Nephron progenitor cell (in vitro differentiated cells): ENCODE results near the gene NPPA.

ENCODE experiments used
- DNase-seq: peaks from one replicate; pipeline ENCODE4 v3.0.0; 2021
- H3K27ac Mint-ChIP-seq: 2 replicates; pipeline ENCODE4 v1.8.0; 2021; ENCODE audit warnings: mild to moderate bottlenecking, moderate library complexity, mixed read lengths
- H3K27me3 Mint-ChIP-seq: 2 replicates; pipeline ENCODE4 v1.8.0; 2021; ENCODE audit warnings: mild to moderate bottlenecking, low read depth, mixed read lengths; ENCODE audit not compliant: poor library complexity
- H3K36me3 Mint-ChIP-seq: 2 replicates; pipeline ENCODE4 v1.8.0; 2021; ENCODE audit warnings: low read depth, mixed read lengths
- H3K4me1 Mint-ChIP-seq: 2 replicates; pipeline ENCODE4 v1.8.0; 2021; ENCODE audit warnings: mixed read lengths
- H3K4me3 Mint-ChIP-seq: 2 replicates; pipeline ENCODE4 v1.8.0; 2021; ENCODE audit warnings: mild to moderate bottlenecking, moderate library complexity, mixed read lengths
- H3K9me3 Mint-ChIP-seq: 2 replicates; pipeline ENCODE4 v1.8.0; 2021; ENCODE audit warnings: mild to moderate bottlenecking, moderate library complexity, mixed read lengths
- TF ChIP-seq, protein P1 (sequence below): fragments of 200-600 bp; sonication (generic); IDR thresholded peaks from 2 replicates; pipeline ENCODE4 v1.5.0; 2021; ENCODE audit warnings: antibody characterized with exemption

Gene NPPA

DNA sequence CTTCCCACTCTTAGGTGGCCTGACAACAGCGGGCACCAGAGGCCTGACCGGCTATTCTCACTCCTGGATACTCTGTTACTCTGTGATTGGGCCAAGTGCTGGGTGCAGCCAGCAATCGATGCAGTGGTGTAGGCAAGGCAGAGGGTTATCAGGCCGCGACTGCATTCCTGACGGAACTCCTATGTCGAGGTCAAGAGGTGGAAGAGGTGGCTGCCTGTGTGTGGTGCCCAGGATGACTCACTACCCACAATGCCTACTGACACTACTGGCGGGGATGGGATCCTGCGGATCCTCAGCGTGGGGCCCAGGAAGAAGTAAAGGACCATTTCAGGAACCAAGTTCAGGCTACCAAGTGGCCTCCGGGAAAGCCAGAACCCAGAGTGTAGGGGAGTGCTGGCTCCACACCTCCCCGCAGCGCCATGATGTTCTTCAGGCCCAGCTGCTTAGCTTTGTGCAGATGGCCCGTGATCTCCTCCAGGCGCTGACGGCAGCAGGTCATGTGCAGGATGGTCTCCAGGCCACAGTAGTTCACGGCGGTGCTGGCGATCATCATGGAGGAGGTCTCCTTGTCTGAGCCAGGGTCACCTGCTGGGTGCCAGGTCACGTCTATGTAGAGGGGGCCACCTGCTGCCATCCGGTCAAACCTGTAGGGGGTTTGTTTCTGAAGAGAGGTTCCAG lies 46.7 kb downstream of the NPPA start:
- Mint-ChIP-seq H3K36me3 (peaks cover 16% of the 10 kb centered on the region), H3K27me3 (no peaks in the 10 kb centered on the region), H3K4me3 (peak overlapping the region; percentile 45), H3K27ac (no peak overlapping the region), H3K9me3 (no peaks in the 10 kb centered on the region), H3K4me1 (peaks cover 74% of the 10 kb centered on the region)
- DNase-seq = no peak
- TF ChIP-seq, protein P1, sequence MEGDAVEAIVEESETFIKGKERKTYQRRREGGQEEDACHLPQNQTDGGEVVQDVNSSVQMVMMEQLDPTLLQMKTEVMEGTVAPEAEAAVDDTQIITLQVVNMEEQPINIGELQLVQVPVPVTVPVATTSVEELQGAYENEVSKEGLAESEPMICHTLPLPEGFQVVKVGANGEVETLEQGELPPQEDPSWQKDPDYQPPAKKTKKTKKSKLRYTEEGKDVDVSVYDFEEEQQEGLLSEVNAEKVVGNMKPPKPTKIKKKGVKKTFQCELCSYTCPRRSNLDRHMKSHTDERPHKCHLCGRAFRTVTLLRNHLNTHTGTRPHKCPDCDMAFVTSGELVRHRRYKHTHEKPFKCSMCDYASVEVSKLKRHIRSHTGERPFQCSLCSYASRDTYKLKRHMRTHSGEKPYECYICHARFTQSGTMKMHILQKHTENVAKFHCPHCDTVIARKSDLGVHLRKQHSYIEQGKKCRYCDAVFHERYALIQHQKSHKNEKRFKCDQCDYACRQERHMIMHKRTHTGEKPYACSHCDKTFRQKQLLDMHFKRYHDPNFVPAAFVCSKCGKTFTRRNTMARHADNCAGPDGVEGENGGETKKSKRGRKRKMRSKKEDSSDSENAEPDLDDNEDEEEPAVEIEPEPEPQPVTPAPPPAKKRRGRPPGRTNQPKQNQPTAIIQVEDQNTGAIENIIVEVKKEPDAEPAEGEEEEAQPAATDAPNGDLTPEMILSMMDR = no peak

- no peak for DNase-seq
- H3K27me3 Mint-ChIP-seq = no peaks in the 10 kb centered on the region
- H3K9me3 Mint-ChIP-seq = no peaks in the 10 kb centered on the region
- no peak overlapping the region for H3K4me3 Mint-ChIP-seq
- TF ChIP-seq, protein P1 = no peak
- peaks cover 21% of the 10 kb centered on the region for H3K36me3 Mint-ChIP-seq
- peaks cover 78% of the 10 kb centered on the region for H3K4me1 Mint-ChIP-seq
- peak overlapping the region; percentile 69 for H3K27ac Mint-ChIP-seq
Observed at GRCh38 chr1:11800391-11800755, 47.2 kb downstream of the NPPA start.

- no peak for DNase-seq
- Mint-ChIP-seq H3K4me3 (no peak overlapping the region), H3K4me1 (peaks cover 80% of the 10 kb centered on the region), H3K9me3 (no peaks in the 10 kb centered on the region), H3K27ac (peak overlapping the region; percentile 69), H3K27me3 (no peaks in the 10 kb centered on the region), H3K36me3 (peaks cover 25% of the 10 kb centered on the region)
- TF ChIP-seq, protein P1 = no peak
Observed at GRCh38 chr1:11799896-11800295, 47.7 kb downstream of the NPPA start.

- TF ChIP-seq, protein P1 = no peak
- H3K4me3 Mint-ChIP-seq = no peak overlapping the region
- no peaks in the 10 kb centered on the region for H3K9me3 Mint-ChIP-seq
- peak overlapping the region; percentile 48 for H3K27ac Mint-ChIP-seq
- H3K4me1 Mint-ChIP-seq = peaks cover 79% of the 10 kb centered on the region
- H3K27me3 Mint-ChIP-seq = no peaks in the 10 kb centered on the region
- no peak for DNase-seq
- H3K36me3 Mint-ChIP-seq = peaks cover 32% of the 10 kb centered on the region
Observed at GRCh38 chr1:11799099-11799498, 48.5 kb downstream of the NPPA start.

DNA sequence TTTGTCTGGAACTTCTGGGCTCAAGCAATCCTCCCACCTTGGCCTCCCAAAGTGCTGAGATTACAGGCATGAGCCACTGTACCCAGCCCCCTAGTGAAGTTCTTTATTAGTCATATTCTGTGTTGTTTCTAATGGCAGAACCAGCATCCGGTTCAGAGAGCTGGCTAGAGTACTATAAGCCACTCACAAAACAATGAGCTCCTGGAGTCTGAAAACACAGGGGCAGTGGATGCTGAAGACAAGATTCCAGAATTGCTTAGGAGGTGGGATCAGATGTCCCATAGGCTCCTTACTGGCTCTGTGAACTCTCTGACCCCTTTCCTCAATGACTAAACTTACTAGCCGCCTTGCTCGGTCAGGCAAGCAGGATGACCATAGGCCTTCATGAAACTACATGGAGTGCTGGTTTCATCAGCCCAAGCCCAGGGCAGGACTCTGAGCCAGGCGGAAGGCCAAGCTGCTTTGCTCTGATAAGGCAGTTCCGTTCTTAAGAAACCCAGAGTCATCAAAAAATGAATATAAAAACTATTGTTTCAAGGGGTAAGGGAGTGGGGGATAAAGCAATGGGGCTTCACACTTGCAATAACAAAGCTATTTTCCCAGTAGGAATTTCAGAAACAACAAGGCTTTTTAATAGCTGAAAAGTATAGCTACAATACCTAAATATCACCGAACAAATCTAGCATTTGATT lies 49.9 kb downstream of the NPPA start:
- Mint-ChIP-seq H3K9me3 (no peaks in the 10 kb centered on the region), H3K4me1 (peaks cover 65% of the 10 kb centered on the region), H3K36me3 (peaks cover 34% of the 10 kb centered on the region), H3K27ac (peak overlapping the region; percentile 96), H3K27me3 (no peaks in the 10 kb centered on the region), H3K4me3 (no peak overlapping the region)
- TF ChIP-seq, protein P1 = no peak
- DNase-seq = peak; percentile 30
